Activated naive CD4-positive, alpha-beta T cell treated with anti-CD3 and anti-CD28 coated beads, Interleukin-2, amount 50 U/mL, for 16 hours (primary cell): Measurements from ENCODE around the gene MPP4.

Experiments
- DNase-seq: peaks from one replicate; pipeline ENCODE4 v3.0.0-alpha.2; 2020

The MPP4 gene

DNA sequence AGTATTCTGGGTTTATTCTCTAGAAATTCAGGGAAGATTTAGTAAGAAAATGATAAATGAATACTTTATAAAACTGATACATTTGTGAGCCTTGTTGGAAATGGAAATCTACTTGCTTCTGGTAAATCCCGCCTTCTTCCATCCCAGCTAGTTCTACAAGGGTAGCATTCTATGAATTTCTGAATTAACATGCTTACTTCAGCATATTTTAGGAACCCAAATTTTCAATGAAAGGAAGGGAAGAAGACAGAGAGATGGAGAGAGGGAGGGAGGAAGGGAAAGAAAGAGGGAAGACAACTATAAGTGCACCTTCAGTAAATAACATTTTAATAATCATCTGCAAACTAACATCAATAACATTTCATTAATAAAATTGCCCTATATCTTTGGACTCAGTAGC is 28.6 kb downstream of the MPP4 start:
- DNase-seq = no peak

DNA sequence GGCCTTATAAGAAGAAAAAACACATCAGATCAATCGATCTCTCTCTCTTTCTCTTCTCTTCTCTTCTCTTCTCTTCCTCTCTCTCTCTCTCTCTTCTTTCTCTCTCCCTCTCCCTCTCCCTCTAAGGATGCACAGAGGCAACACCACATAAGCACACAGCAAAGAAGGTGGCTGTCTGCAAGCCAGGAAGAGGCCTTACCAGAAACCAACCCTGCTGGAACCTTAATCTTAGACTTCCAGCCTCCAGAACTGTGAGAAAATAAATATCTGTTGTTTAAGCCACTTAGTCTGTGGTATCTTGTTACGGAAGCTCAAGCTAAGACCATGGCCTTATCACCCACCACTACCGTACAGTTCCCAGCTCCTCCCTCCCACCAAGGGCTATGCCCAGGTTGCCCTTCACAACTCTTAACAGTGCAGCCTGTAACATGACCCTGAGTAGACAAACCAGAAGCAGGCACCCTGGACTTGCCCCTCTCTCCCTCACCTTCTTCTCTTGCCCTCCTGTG is 30.0 kb downstream of the MPP4 start:
- no peak for DNase-seq

DNA sequence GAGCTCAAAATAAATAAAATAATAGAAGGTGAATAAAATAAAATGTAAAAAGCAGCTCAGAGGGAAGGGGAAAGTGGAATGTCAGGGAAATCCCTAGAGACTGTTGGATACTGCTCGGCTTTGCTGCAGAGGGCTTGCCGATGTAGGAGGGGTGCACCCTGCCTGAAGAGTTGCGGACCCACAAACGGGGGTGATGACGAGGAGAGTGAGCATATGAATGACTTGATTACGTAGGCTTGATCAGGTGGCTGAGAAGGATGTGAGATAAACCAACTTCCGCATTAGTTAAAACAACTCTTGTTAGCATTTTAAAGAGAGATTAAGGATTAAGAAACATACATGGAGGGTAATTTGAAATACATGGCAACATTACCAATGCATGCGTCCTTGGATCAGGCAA is 34.1 kb downstream of the MPP4 start:
- no peak for DNase-seq

GRCh38 chr2:201661366-201661765 is 37.1 kb downstream of the MPP4 start:
- DNase-seq = no peak

DNA sequence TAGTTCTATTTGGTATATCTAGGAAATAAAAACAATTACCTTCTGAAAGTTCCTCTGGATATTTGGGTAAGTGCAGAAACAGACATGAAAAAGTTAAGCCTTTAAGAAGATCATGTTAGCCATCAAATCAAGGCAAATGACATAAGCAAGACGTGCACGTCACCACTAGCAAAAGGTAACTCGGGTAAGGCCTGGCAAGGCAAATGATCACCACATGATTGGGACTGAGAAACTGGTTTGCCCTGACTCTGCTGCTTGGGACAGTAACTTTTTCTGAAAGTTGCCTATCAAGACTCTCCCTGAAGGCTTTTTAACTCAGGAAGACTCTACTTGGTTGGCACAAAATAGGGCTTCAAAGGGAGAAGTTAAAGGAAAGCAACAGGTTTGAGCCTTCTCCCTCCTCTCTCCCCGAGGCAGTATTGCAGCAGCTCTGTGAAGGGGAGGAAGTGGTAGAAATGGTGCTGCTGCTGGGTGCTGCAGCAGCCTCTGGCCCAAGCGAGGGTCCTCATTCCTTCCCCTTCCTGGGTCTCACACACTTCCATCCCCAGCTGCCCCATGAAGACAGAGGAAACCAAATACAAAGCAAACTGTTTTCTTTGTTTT is 38.0 kb downstream of the MPP4 start:
- DNase-seq = no peak

GRCh38 chr2:201656740-201657139 is 41.7 kb downstream of the MPP4 start:
- no peak for DNase-seq

DNA sequence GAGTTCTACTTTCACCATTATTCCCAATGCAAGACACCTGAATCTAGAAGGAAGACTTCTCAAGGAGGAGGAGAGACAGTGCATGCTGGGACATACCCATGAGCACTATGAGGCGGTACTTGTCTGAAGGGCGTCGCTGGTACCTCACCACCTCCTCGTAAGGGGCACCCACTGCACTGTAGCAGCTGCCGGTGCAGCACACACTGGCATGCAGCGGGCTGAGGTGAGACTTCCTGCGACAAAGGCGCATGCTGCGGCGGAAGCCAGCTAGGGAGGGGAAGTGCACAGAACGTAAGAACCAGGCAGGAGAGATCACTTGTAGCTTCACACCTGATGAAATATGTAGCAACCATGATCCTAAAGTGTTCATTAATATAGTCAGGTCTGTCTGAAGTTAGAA is 42.3 kb downstream of the MPP4 start:
- DNase-seq = no peak

DNA sequence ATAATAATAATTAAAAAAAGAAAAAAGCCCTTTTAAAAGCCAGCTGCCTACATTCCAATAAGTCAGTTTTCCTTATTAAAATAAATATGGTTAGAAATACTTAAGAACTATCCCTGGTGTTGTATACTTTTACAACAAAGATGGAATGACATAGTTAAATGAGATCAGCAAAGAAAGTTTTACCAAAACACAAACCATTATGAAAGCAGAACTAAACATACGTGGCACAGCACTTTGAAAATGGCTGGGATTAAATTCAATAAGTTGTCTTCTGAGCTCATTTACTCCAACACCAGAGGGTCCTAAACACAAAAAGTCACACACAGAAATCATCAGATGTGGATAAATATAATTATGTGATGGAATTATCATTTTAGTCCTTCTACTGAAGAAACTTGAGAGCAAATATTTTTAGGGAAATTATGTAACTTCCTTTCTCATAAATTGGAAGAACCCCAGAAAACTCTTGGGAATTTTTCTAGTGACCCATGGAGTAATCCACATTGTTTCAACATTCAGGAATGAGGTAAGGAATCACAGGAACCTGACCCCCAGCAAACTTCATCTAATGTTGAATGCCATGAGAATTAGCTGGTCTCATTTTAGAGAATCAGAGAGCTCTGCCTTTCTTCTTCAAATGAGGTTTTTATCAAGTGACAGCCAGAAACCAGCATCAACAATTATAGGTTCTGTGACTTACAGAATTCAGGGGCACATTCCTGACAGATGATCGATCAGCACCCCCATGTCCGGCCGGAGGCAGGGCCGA is 43.6 kb downstream of the MPP4 start:
- DNase-seq = no peak

DNA sequence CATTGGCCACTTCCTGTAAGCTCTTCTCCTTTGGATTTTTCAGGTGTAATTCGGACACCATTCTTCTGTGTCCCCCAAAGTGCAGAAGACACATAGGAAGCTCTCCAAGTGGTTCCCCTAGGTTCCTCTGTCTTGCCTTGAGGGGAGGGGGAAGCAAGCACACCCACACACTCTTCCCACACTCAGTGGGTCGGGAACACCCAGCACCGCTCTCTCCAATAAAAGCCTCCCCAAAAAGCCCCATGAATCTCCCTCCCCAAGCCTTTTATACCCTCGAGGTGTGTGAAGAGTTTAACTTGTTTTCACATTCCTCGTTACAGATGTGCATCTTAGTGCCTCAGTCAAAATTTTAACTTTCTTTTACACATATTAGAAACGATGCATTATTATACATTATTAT is 45.2 kb downstream of the MPP4 start:
- no peak for DNase-seq

DNA sequence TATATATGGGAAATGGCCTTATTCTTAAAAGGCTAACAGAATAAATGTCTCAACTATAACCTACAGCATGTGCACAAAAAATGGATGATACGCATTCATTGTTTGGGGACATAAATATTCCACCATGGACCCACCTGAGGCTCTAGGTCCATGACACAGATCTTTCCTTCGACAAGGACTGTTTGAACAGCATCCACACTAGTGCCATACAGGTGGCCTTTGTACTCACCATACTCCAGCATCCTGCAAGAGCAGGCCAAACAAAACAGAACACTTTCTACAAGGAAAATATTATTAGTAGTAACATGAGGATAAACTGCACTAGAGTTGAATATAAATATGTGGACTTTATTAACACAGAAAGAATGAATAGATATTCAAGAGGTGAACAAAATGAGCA is 49.0 kb downstream of the MPP4 start:
- no peak for DNase-seq

DNA sequence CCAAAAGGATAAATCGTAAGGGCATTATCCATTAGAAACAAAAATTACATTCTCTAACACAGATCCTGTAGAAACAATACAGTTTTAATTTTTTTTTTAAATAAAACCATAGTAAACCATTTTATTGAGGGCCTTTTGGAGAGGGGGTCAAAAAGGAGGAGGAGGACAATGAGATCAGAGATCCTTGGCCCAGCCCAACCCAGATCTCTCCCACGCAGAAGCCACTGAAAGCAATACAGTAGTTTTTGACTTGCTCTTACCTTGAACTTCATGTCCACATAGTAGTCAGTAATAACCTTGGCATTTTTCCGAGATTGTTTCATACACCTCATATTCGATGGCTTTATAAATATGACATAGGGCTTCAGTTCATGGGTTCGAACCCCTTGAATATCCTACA is 51.0 kb downstream of the MPP4 start:
- no peak for DNase-seq

DNA sequence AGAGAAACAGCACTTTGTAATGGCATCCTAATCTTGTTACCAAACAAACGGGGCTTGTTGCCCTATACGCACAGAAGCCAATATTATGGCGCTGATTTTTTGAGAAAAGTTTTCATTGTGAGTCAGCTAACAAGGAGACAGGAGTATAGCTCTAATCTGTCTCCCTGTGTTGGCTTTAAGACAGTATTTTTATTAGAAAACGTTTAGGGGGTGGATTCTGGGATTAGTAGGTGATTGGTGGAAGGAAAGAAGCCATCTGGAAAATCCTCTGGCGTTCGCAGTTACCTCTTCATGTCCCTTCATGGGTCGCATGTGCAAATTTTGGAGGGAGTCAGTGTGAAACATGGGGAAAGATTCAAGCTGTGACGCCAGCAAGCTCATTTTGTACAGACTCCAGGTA is 54.4 kb downstream of the MPP4 start:
- no peak for DNase-seq

GRCh38 chr2:201643216-201643890 is 55.1 kb downstream of the MPP4 start, which contains the start of gene TMEM237:
TSS of gene TMEM237 (minus strand) at chr2:201643503. CDS start at chr2:201643400, 103 bp downstream.
- no peak for DNase-seq

DNA sequence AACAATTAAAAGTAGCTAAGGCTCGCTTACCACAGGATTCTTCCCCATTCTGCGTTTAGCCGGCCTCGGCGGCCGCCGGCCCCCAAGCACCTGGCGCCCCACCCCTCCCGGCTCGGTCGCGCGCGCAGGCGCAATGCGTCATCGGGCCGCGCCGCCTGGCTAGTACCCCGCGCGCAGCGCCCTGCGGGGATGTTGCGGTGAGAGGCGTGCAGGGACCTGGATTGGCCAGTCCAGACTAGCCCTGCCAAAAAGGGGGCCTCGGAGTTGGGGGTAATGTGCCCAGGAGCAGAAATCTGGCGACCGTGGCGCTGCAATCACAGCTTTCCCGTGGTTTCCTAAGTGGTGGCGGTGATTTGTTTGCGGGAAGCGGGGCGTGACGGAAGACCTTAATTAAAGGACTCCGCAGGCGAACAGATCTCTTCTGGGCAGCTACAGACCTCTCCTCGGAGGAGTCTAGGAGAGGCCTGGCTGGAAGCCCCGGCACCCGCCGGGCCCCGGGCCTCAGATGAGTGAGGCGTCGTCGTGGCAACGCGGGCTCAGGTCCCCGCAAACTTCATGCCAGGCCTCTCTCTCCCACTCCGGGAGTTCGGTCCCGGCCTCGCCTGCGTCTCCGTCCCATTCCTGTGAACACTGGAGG is 55.7 kb downstream of the MPP4 start:
- DNase-seq = peak; percentile 86

DNA sequence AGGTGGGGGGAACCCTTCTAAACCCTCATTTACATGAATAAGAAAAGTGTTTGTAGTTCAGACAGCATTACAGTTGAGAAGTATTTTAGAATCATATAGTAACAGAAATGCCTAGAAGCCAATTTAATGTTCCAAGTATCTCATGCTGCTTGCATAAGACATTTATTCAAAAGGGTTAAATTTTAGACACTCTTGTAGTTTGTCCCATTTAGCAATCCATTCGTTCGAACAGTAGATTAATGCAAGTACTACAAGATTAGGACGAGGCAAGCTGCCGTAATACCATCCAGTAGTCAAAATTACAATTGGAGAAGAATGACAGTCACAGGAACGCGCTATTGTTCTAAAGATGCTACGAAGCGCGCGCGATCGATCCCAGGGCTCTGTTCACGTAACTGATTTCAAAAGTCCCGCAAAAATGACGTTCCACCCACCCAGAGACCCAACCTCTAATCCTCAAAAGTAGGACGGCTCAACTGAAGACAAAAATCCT is 56.3 kb downstream of the MPP4 start:
- no peak for DNase-seq

- DNase-seq = no peak
These were observed 59.2 kb downstream of the MPP4 start for GRCh38 chr2:201639205-201639604.

DNA sequence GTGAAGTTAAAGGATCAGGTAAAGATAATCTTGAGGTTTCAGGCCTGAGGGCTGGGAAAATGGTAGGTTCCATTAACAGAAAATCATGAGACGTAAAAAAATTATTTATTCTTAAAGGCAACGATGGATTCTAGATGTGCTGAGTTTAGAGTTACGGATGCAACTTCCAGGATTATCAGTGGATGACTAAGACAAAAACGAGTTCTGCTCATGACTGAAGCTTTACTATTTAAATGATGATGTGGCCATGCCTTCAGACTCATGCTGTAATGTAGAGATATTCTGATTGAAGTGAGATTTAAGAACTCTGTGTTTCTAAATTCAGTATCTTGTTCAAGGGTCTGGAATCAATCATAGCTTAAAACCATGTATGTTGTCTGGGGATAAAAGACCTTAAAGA is 60.1 kb downstream of the MPP4 start:
- no peak for DNase-seq

DNA sequence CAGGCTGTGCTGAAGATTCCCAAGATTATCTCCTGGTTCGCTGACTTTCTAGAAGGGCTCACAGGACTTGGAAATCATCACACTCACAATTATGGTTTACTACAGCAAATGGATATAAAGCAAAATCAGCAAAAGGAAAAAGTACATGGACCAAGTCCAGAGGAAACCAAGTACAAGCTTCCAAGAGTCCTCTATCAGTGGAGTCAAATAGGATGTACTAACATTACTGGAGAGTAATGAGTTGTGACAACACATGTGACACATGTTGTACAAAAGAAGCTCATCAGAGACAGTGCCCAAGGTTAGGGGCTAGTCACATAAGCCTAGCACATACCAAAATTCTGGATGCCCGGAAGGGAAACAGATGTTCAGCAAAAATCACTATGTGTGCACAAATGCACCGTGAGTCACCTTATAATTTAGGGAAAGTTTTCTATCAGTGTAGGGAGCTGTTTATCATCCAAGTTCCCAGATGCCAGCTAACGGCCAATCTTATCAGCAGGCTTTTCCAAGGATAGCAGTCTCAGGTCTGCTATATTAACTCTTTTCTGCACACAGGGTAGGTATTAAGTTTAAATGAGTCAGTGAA is 64.7 kb downstream of the MPP4 start:
- no peak for DNase-seq

- no peak for DNase-seq
These were observed 67.4 kb downstream of the MPP4 start for GRCh38 chr2:201631041-201631440.

DNA sequence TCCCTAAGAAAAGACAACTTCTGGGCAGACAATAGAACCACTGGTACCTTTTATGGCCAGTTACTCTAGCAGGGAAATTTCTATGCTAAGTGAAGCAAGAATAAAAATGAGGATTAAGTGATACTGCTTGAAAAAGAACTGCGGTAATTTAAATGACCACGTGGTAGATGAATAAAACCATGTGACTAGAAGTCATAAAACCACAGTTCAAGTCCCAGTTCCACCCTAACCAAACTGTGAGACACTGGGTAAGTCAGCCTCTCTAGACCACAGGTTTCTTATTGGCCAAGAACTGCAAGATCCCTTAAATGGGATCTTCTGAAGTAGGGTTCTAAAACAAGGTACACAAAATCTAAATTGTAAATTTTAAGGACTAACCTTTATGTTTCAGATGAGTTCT is 67.9 kb downstream of the MPP4 start:
- no peak for DNase-seq

DNA sequence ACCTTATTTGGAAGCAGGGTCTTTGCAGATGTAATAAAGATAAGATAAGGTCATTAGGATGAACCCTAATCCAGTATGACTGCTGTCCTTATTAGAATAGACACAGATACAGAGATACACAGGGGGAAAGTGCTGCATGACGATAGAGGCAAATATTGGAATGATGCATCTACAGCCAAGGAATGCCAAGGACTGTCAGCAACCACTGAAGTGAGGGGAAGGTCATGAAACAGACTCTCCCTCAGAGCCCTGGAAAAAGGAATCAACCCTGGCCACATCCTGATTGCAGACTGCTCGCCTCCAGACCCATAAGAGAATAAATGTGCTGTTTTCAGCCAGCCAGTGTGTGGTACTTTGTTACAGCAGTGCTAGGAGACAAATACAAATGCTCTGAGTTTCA is 69.9 kb downstream of the MPP4 start:
- no peak for DNase-seq

DNA sequence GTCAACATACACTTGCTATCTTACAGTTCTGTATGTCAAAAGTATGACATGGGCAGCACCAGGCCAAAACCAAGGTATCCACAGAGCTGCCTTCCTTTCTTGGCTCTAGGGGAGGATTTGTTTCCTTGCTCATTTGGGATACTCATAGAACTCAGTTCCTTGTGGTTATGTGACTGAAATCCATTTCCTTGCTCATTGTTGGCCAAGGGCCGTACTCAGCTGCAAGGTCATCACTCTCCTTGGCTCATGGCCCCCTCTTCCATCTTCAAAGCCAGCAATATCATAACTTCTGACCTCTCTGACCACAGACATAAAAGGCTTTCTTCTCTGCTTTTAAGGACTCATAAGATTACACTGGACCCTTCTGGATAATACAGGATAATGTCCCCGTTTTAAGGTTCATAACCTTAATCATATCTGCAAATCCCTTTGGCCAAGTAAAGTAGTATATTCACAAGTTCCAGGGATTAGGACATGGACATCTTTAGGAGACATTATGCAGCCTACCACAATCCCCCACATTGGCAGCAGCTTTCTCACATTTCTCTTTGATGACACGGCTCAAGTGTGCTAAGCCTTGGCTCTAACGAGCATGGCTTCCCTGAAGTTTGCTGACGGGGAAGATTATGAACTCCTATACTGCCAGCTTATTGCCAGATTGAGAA is 76.0 kb downstream of the MPP4 start:
- no peak for DNase-seq
